GM13976 (cell line): ENCODE measurements around the gene SYT13.

Source experiments
- DNase-seq: peaks from one replicate; pipeline ENCODE4 v3.0.0; 2012; ENCODE audit warnings: low spot score
- in situ Hi-C: fragments of 300-500 bp; cut with MboI; formaldehyde crosslinking; loops from one replicate; pipeline ENCODE4 v1.12.0; 2022; ENCODE audit warnings: low sequenced_read_pairs, mixed read lengths, inconsistent platforms; ENCODE audit not compliant: unreplicated experiment
- TF ChIP-seq, protein P1 (sequence below): IDR thresholded peaks from 2 replicates; pipeline ENCODE4 v1.5.1; 2012; ENCODE audit warnings: borderline replicate concordance, mild to moderate bottlenecking; ENCODE audit not compliant: insufficient read depth; ENCODE audit errors: extremely low read depth, missing control alignments, control extremely low read depth

The SYT13 gene

DNA sequence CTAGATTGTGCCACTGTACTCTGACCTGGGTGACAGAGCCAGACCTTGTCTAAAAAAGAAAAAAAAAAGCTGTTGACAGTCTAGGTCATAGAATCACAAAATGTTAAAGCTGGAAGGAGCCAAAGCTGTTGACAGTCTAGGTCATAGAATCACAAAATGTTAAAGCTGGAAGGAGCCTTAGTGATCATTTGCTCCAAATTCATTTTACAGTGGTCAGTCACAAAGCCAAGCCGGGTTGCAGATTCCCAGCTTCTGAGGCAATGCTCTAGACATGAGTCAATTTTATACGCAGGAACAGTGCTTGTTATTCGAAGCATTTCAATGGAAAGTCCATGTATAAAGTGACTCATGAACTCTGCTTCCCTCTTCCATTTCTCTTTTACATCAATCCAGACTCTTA, 47.4 kb downstream of the SYT13 start:
- in situ Hi-C loops = no loop called here
- TF ChIP-seq, protein P1, sequence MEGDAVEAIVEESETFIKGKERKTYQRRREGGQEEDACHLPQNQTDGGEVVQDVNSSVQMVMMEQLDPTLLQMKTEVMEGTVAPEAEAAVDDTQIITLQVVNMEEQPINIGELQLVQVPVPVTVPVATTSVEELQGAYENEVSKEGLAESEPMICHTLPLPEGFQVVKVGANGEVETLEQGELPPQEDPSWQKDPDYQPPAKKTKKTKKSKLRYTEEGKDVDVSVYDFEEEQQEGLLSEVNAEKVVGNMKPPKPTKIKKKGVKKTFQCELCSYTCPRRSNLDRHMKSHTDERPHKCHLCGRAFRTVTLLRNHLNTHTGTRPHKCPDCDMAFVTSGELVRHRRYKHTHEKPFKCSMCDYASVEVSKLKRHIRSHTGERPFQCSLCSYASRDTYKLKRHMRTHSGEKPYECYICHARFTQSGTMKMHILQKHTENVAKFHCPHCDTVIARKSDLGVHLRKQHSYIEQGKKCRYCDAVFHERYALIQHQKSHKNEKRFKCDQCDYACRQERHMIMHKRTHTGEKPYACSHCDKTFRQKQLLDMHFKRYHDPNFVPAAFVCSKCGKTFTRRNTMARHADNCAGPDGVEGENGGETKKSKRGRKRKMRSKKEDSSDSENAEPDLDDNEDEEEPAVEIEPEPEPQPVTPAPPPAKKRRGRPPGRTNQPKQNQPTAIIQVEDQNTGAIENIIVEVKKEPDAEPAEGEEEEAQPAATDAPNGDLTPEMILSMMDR = no peak
- no peak for DNase-seq

DNA sequence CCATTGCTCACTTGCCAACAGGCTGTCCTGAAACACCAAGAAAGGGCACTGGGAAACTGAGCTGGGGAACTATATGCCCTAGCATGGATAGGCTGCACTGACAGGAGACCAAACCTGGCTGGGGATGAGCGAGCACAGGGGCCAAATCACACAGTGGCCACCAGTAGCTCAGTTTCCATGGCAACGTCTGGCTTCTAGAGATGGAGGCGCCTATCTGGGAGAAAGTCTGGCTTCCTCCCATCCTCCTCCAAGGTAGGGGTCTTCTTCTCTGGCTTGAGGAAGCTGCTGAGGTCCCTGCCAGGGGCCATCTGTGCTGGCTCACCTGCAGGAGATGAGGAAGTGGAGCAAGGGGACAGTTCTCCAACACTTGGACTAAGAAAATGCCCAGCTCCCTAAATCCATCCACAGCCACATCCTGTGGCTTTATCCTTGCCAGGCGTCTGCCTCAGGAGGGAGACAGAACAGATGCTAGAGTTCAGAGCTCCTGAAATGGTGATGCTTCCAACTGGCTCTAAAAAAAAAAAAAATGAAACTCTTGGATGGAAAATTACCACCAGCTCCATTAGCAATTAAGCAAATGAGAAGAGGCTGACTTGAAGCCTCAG, 48.3 kb downstream of the SYT13 start:
- TF ChIP-seq, protein P1 = no peak
- in situ Hi-C loops = no loop called here
- no peak for DNase-seq

DNA sequence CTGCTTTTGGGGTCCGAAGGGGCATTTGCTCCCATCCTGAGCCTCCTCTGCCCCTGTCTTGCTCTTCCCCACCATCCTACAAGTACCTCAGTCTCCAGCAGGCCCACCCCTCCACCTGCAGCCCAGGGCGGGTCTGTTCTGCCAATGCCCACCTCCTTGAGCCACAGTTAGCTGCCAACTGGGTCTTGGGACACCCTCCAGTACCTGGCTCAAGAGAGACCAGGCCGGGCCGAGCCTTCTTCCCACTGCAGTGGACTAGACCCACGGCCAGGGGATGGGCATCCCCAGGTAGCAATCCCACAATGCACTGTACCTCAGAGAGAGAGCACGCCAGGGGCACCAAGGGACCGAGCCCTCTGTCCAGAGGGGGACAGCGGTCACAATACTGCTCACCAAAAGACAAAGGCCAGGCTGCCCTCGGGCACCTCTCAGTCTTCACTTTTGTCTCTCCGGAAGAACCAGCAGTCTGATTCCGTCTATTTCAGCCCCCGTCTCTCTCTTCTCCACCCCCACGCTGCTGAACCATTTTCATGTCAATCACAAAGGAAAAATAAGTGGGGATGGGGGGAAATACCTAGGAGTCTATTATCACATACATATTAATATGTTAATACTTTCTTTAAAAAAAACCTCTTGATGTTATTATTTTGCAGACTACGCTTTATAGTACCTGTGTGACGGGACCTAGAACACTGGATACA, 51.7 kb downstream of the SYT13 start:
- TF ChIP-seq, protein P1 = no peak
- no peak for DNase-seq
- in situ Hi-C loops = no loop called here

- DNase-seq = no peak
- in situ Hi-C loops = no loop called here
- TF ChIP-seq, protein P1 = no peak
These were observed 52.4 kb downstream of the SYT13 start for GRCh38 chr11:45233804-45234170.

DNA sequence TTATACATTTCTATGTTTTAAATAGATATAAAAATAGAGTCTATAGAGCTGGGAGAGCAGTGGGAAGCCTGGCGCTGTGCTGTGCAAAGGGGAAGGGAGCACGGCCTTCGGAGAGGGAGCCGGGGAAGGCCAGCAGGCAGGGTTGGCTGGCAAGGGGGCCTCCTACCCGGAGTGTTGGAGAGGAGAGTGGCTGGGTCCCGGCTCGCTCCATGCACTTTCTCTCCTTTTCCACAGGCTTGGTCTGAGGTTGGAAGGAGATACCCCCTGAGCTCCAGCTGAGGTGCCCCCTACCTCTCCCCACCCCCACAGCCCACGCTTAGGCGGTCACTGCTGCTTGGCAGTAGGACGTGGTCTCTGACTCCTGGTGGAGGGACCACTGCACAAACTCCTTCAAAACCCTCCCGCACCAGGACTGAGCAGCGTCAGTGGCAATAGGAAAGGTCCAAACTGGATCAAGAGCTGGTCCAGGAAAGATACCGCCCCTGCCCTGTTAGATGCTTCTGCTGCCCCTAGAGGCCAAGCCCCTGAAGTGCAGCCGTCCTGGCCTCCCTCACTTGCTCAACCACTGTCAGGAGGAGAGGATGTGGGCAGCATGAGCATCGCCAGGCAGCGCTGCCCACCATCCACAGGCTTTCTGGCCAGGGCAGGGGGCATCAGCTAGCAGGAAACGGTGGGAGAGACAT, 52.9 kb downstream of the SYT13 start:
- TF ChIP-seq, protein P1 = peak; percentile 83
- DNase-seq = peak; percentile 91
- in situ Hi-C loops = no loop called here

DNA sequence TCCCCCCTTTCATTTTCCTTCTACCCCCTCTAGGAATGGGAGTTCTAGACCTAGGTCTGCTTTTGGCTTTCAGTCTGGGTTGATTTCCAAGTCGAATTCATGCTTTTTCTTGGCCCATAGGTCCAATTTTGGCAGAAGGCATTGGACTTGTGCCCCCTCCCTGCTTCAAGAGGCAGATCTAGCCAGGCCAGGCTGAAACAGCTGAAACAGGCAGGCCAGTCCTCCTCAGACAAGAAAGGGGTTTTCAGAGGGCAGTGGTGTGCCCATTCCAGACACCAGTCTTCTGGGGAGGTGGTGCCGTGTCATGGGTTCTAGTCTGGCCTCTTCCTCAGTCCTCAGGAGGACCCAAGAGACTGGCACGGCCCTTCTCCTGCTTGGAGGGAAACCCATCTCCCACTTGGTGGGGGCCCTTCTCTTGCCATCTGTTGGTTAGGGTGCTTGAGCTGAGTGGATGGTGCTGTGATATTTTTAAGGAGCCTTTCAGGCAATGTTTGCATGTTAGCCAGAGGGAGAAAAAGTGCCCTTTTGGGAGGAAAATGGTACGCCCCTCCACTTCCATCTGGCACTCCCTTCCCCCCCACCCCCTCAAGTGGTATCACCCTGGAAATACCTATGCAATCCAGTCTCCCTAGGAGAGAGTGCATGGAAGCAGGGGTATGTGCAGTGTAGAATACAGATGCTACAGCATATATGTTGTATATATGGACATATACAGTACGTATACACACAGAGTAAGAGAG, 53.6 kb downstream of the SYT13 start:
- in situ Hi-C loops = no loop called here
- no peak for DNase-seq
- TF ChIP-seq, protein P1 = no peak
